ENCODE results near the gene ZNG1A.

DNA sequence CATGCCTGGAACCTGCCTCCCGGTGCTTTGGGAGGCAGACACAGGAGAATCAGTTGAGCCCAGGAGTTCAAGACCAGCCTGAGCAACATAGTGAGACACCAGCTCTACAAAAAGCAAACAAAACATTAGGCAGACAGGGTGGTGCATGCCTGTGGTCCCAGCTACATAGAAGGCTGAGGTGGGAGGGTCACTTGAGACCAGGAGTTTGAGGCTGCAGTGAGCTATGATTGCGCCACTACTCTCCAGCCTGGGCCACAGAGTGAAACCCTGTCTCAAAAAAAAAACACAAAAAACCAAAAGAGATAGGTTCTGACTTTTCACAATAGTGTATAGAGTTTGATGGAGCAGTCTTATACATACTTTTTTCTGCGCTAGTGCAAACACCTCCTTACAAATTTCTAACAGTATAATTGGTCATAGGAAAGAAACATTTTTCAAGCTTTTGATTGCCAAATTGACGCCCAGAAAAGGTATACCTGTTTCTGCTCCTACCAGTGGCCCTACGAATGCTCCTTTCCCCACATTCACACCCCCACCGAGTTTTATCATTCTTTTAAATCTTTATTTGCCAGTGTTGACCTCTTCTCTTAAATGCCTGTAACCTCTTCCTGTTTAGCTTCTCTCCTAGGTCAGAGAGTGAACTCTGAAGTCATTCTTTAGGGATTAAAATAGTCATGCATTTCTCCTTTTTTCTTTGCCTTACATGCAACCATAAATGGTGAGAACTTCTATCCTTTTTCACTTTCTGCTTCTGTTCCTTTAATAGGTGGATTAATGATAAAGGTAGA lies 43.3 kb upstream of the ZNG1A start:
- no peak for TF ChIP-seq ZNF366 (tag by site-specific recombination; conservative IDR thresholded peaks at IDR 0.05)
- TF ChIP-seq, protein P1, sequence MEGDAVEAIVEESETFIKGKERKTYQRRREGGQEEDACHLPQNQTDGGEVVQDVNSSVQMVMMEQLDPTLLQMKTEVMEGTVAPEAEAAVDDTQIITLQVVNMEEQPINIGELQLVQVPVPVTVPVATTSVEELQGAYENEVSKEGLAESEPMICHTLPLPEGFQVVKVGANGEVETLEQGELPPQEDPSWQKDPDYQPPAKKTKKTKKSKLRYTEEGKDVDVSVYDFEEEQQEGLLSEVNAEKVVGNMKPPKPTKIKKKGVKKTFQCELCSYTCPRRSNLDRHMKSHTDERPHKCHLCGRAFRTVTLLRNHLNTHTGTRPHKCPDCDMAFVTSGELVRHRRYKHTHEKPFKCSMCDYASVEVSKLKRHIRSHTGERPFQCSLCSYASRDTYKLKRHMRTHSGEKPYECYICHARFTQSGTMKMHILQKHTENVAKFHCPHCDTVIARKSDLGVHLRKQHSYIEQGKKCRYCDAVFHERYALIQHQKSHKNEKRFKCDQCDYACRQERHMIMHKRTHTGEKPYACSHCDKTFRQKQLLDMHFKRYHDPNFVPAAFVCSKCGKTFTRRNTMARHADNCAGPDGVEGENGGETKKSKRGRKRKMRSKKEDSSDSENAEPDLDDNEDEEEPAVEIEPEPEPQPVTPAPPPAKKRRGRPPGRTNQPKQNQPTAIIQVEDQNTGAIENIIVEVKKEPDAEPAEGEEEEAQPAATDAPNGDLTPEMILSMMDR (tag by site-specific recombination; IDR thresholded peaks at IDR 0.05) = no peak
- TF ChIP-seq, protein P2, sequence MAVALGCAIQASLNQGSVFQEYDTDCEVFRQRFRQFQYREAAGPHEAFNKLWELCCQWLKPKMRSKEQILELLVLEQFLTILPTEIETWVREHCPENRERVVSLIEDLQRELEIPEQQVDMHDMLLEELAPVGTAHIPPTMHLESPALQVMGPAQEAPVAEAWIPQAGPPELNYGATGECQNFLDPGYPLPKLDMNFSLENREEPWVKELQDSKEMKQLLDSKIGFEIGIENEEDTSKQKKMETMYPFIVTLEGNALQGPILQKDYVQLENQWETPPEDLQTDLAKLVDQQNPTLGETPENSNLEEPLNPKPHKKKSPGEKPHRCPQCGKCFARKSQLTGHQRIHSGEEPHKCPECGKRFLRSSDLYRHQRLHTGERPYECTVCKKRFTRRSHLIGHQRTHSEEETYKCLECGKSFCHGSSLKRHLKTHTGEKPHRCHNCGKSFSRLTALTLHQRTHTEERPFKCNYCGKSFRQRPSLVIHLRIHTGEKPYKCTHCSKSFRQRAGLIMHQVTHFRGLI (tag by site-specific recombination; IDR thresholded peaks at IDR 0.05) = no peak
- TF ChIP-seq ZBTB17 (tag by site-specific recombination; IDR thresholded peaks at IDR 0.05) = no peak
- TF ChIP-seq, protein P3, sequence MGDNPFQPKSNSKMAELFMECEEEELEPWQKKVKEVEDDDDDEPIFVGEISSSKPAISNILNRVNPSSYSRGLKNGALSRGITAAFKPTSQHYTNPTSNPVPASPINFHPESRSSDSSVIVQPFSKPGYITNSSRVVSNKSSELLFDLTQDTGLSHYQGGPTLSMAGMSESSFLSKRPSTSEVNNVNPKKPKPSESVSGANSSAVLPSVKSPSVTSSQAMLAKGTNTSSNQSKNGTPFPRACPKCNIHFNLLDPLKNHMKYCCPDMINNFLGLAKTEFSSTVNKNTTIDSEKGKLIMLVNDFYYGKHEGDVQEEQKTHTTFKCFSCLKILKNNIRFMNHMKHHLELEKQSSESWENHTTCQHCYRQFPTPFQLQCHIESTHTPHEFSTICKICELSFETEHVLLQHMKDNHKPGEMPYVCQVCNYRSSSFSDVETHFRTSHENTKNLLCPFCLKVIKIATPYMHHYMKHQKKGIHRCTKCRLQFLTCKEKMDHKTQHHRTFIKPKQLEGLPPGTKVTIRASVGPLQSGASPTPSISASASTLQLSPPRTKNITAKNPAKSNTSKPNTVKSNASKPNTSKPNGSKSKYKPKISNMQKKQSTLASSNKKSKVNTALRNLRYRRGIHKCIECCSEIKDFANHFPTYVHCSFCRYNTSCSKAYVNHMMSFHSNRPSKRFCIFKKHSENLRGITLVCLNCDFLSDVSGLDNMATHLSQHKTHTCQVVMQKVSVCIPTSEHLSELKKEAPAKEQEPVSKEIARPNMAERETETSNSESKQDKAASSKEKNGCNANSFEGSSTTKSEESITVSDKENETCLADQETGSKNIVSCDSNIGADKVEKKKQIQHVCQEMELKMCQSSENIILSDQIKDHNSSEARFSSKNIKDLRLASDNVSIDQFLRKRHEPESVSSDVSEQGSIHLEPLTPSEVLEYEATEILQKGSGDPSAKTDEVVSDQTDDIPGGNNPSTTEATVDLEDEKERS (tag by site-specific recombination; IDR thresholded peaks at IDR 0.05) = no peak
- TF ChIP-seq, protein P4, sequence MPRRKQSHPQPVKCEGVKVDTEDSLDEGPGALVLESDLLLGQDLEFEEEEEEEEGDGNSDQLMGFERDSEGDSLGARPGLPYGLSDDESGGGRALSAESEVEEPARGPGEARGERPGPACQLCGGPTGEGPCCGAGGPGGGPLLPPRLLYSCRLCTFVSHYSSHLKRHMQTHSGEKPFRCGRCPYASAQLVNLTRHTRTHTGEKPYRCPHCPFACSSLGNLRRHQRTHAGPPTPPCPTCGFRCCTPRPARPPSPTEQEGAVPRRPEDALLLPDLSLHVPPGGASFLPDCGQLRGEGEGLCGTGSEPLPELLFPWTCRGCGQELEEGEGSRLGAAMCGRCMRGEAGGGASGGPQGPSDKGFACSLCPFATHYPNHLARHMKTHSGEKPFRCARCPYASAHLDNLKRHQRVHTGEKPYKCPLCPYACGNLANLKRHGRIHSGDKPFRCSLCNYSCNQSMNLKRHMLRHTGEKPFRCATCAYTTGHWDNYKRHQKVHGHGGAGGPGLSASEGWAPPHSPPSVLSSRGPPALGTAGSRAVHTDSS (tag by site-specific recombination; IDR thresholded peaks at IDR 0.05) = no peak
- TF ChIP-seq ZNF555 (tag by site-specific recombination; conservative IDR thresholded peaks at IDR 0.05) = no peak
- TF ChIP-seq PRDM1 (tag by site-specific recombination; IDR thresholded peaks at IDR 0.05) = no peak
